ENCODE results near the gene DMD.

DNA sequence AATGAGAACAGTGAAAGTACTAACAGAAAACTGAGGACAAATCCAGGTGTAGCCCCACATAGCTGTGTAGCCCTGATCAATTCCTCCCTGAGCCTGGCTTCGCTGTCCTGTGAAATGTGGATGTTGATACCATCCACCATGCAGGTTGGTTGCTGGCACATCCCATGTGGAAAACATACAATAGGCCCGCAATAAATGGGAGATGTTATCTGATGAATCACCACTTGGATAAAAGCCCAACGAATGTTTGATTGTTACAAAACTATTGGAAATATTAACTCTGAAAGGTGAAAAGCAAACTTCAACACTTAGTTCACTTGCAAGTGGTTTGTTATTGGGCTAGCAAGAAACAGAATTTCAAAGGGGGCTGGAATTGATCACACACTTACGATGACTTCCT is 1953.2 kb downstream of the DMD start:
- TF ChIP-seq TAF1 (IDR thresholded peaks at IDR 0.05; ENCODE audit: borderline replicate concordance, insufficient read depth, low read length) (no peak), POLR2AphosphoS5 (IDR thresholded peaks at IDR 0.05; ENCODE audit: low read depth, low read length) (no peak), SIN3A (IDR thresholded peaks at IDR 0.05; ENCODE audit: borderline replicate concordance, insufficient read depth, low read length) (no peak)
